Heart left ventricle (tissue), 16 donors: ENCODE measurements around the gene TERC. TPM values are rescaled to one million over a fixed set of nuclear protein-coding genes. Genes with fewer than 3 reads are reported as not detected.

ENCODE experiments used
- ATAC-seq, 4 donors: fragments of 200-7000 bp; cut with Tn5 transposase; one replicate each; pipeline ENCODE4 v1.9.1; 2020 to 2022; ENCODE audit warnings: moderate library complexity in 4 of 4, mild to moderate bottlenecking in 3 of 4, moderate number of reproducible peaks in 1 of 4
- DNase-seq, 5 donors: peaks; one replicate each; pipeline ENCODE4 v3.0.0-alpha.2; 2020
- H3K27ac ChIP-seq, 12 donors: fragments of 200-600 bp; sonication (generic) in 4 of 12; one replicate each; pipeline versions ENCODE4 v1.5.0 to v1.8.0; 2016 to 2022; ENCODE audit warnings: mild to moderate bottlenecking in 2 of 12
- H3K27me3 ChIP-seq, 9 donors: fragments of 200-600 bp; sonication (generic) in 2 of 9; one replicate each; pipeline versions ENCODE4 v1.5.1 to v1.8.0; 2016 to 2022; ENCODE audit warnings: mild to moderate bottlenecking in 3 of 9
- H3K36me3 ChIP-seq, 9 donors: fragments of 200-600 bp; sonication (generic) in 2 of 9; one replicate each; pipeline versions ENCODE4 v1.5.0 to v1.8.0; 2018 to 2022; ENCODE audit warnings: mild to moderate bottlenecking in 2 of 9
- H3K4me1 ChIP-seq, 12 donors: fragments of 200-600 bp; sonication (generic) in 4 of 12; one replicate each; pipeline versions ENCODE4 v1.5.0 to v1.8.0; 2016 to 2022; ENCODE audit warnings: mild to moderate bottlenecking in 3 of 12
- H3K4me3 ChIP-seq, 12 donors: fragments of 200-600 bp; sonication (generic) in 4 of 12; one replicate each; pipeline versions ENCODE4 v1.5.0 to v1.8.0; 2017 to 2022; ENCODE audit warnings: mild to moderate bottlenecking in 9 of 12, moderate library complexity in 4 of 12
- H3K9me3 ChIP-seq, 12 donors: fragments of 200-600 bp; sonication (generic) in 4 of 12; one replicate each; pipeline versions ENCODE4 v1.5.0 to v1.8.0; 2016 to 2022; ENCODE audit warnings: mild to moderate bottlenecking in 1 of 12
- POLR2A ChIP-seq, 2 donors: fragments of 450-650 bp; IDR thresholded peaks; one replicate each; pipeline ENCODE4 v1.6.1; 2017; ENCODE audit warnings: antibody characterized with exemption in 2 of 2, mild to moderate bottlenecking in 2 of 2, moderate library complexity in 2 of 2
- WGBS, 4 donors: extraction: QIAGEN DNeasy Blood & Tissue Kit in 2 of 4; methylation state at CpG; one replicate each; pipeline versions ENCODE4 v1.1.5 to v1.1.7; 2013 to 2018; 5-methylcytosine and 5-hydroxymethylcytosine counted together
- intact Hi-C, 10 donors: fragments of 100-400 bp; cut with DNase I; formaldehyde crosslinking; loops; one replicate each; pipeline versions ENCODE4 v1.11.1 to v1.14.2; 2022
- polyA plus RNA-seq, 2 donors: library from polyadenylated mRNA; stranded (reverse); fragments of 200-250 nt; gene quantifications; one replicate each; pipeline ENCODE4 v1.2.3, GENCODE V29; 2013
- total RNA-seq, 9 donors: library from RNA; depleted of rRNA in 2 of 9; stranded (reverse); fragments of >200 nt in 2 of 9; fragmentation: NEBNext Ultra II Directional in 3 of 9; extraction: Animal tissue kit (Norgen Biotek cat#: 25700) in 3 of 9; gene quantifications; one replicate each; pipeline versions ENCODE4 v1.1.0 to v1.2.4, GENCODE V29; 2016 to 2023
- TF ChIP-seq, protein P1 (sequence below), 12 donors: fragments of 200-600 bp; sonication (generic) in 4 of 12; IDR thresholded peaks; one replicate each; pipeline versions ENCODE4 v1.5.0 to v1.8.0; 2018 to 2022; ENCODE audit warnings: antibody characterized with exemption in 12 of 12, mild to moderate bottlenecking in 5 of 12
- donor health status: ischemic (EF 13 %, LVEDD 7.1; RV severe dilation, severe dysfunction).
- donor health status: healthy with polysubstance abuse.
- donor health status: DM: no; HTN: yes; CAD: no.
- donor health status: DM: no; HTN: no; CAD: no.
- donor health status: ischemic (EF 25% LVEDD 6.9; RV normal size, moderate dysfunction).
- donor health status: ischemic (EF 25% LVEDD 5.7; RV mildly dilated, moderate dysfunction).
- donor health status: healthy.
- donor health status: DM: yes; HTN: yes; CAD: no.
- donor health status: ischemic (EF 35%, LVEDD 5.7; RV mildly dilated, moderate dysfunction).
- donor health status: nonischemic (EF 11% LVEDD 7.7; RV severe dilation, severe dysfunction).
- donor health status: DM: yes; HTN: yes; CAD: no.
- donor health status: PGD.
- donor health status: ischemic (EF 29% LVEDD 5.4; RV normal size, mild dysfunction).
- donor health status: nonischemic (EF 23%, LVEDD 6.1; RV moderate dilation, normal function).

Gene TERC
- total and polyA plus RNA-seq, 11 donors = 1.0 to 60.8 (median 3.1) TPM; not detected in 4

GRCh38 chr3:169755488-169755887 lies 9.4 kb downstream of the TERC start:
- Histone ChIP-seq H3K9me3 (no peaks in the 10 kb centered on the region), H3K27ac (no peak overlapping the region), H3K27me3 (peaks cover 0 to 4% (median 0%) of the 10 kb centered on the region in 9 donors), H3K36me3 (no peaks in the 10 kb centered on the region), H3K4me3 (no peak overlapping the region), H3K4me1 (no peaks in the 10 kb centered on the region)
- intact Hi-C loops = no loop called here
- DNase-seq (no peak), ATAC-seq (no peak)
- 58 to 62% (median 60%) methylated on average over 2 of the region's 2 CpGs for WGBS, 4 donors
- no peak for TF ChIP-seq POLR2A (IDR thresholded peaks at IDR 0.05)

GRCh38 chr3:169754711-169755110 lies 10.1 kb downstream of the TERC start:
- TF ChIP-seq, protein P1, sequence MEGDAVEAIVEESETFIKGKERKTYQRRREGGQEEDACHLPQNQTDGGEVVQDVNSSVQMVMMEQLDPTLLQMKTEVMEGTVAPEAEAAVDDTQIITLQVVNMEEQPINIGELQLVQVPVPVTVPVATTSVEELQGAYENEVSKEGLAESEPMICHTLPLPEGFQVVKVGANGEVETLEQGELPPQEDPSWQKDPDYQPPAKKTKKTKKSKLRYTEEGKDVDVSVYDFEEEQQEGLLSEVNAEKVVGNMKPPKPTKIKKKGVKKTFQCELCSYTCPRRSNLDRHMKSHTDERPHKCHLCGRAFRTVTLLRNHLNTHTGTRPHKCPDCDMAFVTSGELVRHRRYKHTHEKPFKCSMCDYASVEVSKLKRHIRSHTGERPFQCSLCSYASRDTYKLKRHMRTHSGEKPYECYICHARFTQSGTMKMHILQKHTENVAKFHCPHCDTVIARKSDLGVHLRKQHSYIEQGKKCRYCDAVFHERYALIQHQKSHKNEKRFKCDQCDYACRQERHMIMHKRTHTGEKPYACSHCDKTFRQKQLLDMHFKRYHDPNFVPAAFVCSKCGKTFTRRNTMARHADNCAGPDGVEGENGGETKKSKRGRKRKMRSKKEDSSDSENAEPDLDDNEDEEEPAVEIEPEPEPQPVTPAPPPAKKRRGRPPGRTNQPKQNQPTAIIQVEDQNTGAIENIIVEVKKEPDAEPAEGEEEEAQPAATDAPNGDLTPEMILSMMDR (IDR thresholded peaks at IDR 0.05) = no peak
- no peak for TF ChIP-seq POLR2A (IDR thresholded peaks at IDR 0.05)
- Histone ChIP-seq H3K4me3 (no peak overlapping the region), H3K27ac (no peak overlapping the region), H3K9me3 (no peaks in the 10 kb centered on the region), H3K4me1 (no peaks in the 10 kb centered on the region), H3K36me3 (no peaks in the 10 kb centered on the region), H3K27me3 (peaks cover 0 to 4% (median 0%) of the 10 kb centered on the region in 9 donors)
- ATAC-seq (no peak), DNase-seq (no peak)
- intact Hi-C loops = no loop called here
- WGBS, 4 donors = 90 to 94% (median 92%) methylated on average over 3 of the region's 3 CpGs

- no peaks in the 10 kb centered on the region for H3K4me1 ChIP-seq
- H3K36me3 ChIP-seq = no peaks in the 10 kb centered on the region
- no peak overlapping the region for H3K4me3 ChIP-seq
- no peaks in the 10 kb centered on the region for H3K9me3 ChIP-seq
- intact Hi-C loops = no loop called here
- no peak overlapping the region for H3K27ac ChIP-seq
- peaks cover 0 to 10% (median 4%) of the 10 kb centered on the region in 9 donors for H3K27me3 ChIP-seq
- TF ChIP-seq, protein P1 (IDR thresholded peaks at IDR 0.05) = no peak
- no peak for TF ChIP-seq POLR2A (IDR thresholded peaks at IDR 0.05)
- no peak for DNase-seq
- no peak for ATAC-seq
- 82 to 87% (median 85%) methylated on average over 2 of the region's 2 CpGs for WGBS, 4 donors
Observed at GRCh38 chr3:169751875-169752274, 13.0 kb downstream of the TERC start.

DNA sequence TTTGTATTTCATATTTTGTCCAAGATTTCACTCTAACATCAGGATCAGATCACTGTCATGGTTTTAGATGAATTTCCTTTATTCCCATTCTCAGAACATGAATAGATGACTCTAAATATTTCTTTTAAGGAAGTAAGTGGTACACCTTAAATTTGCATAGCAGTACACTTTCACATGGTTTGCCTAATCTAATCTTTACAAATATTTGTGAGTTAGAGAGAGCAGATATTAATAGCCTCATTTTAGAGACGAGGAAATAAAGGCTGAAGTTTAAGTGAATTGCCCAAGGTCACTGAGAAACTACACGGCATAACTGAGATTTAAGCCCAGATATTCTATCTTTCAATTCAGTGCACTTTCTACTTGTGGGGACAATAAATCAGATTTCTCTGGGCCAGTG lies 14.2 kb downstream of the TERC start:
- no peaks in the 10 kb centered on the region for H3K9me3 ChIP-seq
- no peaks in the 10 kb centered on the region for H3K36me3 ChIP-seq
- H3K4me3 ChIP-seq = no peak overlapping the region
- H3K27me3 ChIP-seq = peaks cover 0 to 12% (median 6%) of the 10 kb centered on the region in 9 donors
- no peaks in the 10 kb centered on the region for H3K4me1 ChIP-seq
- no peak overlapping the region for H3K27ac ChIP-seq
- DNase-seq (no peak), ATAC-seq (no peak)
- no peak for TF ChIP-seq POLR2A (IDR thresholded peaks at IDR 0.05)
- TF ChIP-seq, protein P1 (IDR thresholded peaks at IDR 0.05) = no peak
- 24 to 40% (median 36%) methylated on average over 2 of the region's 2 CpGs for WGBS, 4 donors
- intact Hi-C loops = no loop called here

DNA sequence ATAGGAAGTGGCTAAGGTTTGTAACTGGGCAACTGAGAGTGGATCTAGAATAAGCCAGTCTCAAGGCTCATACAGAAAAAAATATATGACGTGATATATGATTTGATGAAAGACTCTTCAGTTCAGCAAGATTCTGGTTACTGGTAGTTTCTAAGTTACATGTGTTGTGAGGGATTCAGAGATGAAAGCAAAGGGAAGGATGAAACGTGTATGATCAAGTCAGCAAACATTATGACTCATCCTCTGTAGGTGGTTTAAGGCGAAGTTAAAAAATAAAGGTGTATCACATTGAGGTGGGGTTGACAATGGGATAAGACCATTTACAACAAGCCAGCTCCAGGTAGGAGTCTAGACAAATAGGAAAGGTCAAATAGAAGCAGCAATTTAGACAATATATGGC lies 16.2 kb downstream of the TERC start:
- 82 to 87% (median 86%) methylated on average over 3 of the region's 3 CpGs for WGBS, 4 donors
- Histone ChIP-seq H3K27ac (no peak overlapping the region), H3K36me3 (no peaks in the 10 kb centered on the region), H3K4me1 (peaks cover 0 to 4% (median 0%) of the 10 kb centered on the region in 12 donors), H3K9me3 (no peaks in the 10 kb centered on the region), H3K27me3 (peaks cover 0 to 12% (median 6%) of the 10 kb centered on the region in 9 donors), H3K4me3 (no peak overlapping the region)
- ATAC-seq = no peak
- TF ChIP-seq POLR2A (IDR thresholded peaks at IDR 0.05) = no peak
- TF ChIP-seq, protein P1 (IDR thresholded peaks at IDR 0.05) = no peak
- intact Hi-C loops = loop anchor here in 6 of 10 donors (10.0 kb wide), 5 partner anchors 594 to 884 kb away; no protein-coding TSS in a partner anchor
- DNase-seq = no peak
